ENCODE measurements around the gene KITLG. TPM values are rescaled to one million over a fixed set of nuclear protein-coding genes. Genes with fewer than 3 reads are reported as not detected.

KITLG gene
- total and polyA plus RNA-seq, 2 of the 8 experiments (the other 6 are each of a cell fraction or from before 2014, with no cell fraction given), result 1.3 to 7.8 TPM

DNA sequence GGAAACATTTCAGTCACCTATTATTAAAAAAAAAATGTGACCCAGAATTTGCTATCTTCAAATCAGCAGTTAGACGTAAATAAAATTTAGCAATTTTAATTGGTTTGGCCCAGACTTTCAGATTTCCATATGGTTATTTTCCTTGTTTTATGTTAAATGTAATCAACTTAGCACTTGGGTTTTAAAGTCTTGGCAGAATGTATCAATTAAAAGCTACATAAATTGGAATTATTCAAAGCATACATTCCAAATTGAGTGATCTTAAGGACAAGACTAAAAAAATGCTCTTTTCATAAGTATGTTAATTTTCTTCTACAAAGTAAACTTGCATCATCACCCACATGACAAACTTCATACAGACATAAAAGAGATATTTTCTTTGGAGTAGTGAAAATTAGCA is 3.4 kb downstream of the KITLG start (continued):
- TF ChIP-seq, protein P1, sequence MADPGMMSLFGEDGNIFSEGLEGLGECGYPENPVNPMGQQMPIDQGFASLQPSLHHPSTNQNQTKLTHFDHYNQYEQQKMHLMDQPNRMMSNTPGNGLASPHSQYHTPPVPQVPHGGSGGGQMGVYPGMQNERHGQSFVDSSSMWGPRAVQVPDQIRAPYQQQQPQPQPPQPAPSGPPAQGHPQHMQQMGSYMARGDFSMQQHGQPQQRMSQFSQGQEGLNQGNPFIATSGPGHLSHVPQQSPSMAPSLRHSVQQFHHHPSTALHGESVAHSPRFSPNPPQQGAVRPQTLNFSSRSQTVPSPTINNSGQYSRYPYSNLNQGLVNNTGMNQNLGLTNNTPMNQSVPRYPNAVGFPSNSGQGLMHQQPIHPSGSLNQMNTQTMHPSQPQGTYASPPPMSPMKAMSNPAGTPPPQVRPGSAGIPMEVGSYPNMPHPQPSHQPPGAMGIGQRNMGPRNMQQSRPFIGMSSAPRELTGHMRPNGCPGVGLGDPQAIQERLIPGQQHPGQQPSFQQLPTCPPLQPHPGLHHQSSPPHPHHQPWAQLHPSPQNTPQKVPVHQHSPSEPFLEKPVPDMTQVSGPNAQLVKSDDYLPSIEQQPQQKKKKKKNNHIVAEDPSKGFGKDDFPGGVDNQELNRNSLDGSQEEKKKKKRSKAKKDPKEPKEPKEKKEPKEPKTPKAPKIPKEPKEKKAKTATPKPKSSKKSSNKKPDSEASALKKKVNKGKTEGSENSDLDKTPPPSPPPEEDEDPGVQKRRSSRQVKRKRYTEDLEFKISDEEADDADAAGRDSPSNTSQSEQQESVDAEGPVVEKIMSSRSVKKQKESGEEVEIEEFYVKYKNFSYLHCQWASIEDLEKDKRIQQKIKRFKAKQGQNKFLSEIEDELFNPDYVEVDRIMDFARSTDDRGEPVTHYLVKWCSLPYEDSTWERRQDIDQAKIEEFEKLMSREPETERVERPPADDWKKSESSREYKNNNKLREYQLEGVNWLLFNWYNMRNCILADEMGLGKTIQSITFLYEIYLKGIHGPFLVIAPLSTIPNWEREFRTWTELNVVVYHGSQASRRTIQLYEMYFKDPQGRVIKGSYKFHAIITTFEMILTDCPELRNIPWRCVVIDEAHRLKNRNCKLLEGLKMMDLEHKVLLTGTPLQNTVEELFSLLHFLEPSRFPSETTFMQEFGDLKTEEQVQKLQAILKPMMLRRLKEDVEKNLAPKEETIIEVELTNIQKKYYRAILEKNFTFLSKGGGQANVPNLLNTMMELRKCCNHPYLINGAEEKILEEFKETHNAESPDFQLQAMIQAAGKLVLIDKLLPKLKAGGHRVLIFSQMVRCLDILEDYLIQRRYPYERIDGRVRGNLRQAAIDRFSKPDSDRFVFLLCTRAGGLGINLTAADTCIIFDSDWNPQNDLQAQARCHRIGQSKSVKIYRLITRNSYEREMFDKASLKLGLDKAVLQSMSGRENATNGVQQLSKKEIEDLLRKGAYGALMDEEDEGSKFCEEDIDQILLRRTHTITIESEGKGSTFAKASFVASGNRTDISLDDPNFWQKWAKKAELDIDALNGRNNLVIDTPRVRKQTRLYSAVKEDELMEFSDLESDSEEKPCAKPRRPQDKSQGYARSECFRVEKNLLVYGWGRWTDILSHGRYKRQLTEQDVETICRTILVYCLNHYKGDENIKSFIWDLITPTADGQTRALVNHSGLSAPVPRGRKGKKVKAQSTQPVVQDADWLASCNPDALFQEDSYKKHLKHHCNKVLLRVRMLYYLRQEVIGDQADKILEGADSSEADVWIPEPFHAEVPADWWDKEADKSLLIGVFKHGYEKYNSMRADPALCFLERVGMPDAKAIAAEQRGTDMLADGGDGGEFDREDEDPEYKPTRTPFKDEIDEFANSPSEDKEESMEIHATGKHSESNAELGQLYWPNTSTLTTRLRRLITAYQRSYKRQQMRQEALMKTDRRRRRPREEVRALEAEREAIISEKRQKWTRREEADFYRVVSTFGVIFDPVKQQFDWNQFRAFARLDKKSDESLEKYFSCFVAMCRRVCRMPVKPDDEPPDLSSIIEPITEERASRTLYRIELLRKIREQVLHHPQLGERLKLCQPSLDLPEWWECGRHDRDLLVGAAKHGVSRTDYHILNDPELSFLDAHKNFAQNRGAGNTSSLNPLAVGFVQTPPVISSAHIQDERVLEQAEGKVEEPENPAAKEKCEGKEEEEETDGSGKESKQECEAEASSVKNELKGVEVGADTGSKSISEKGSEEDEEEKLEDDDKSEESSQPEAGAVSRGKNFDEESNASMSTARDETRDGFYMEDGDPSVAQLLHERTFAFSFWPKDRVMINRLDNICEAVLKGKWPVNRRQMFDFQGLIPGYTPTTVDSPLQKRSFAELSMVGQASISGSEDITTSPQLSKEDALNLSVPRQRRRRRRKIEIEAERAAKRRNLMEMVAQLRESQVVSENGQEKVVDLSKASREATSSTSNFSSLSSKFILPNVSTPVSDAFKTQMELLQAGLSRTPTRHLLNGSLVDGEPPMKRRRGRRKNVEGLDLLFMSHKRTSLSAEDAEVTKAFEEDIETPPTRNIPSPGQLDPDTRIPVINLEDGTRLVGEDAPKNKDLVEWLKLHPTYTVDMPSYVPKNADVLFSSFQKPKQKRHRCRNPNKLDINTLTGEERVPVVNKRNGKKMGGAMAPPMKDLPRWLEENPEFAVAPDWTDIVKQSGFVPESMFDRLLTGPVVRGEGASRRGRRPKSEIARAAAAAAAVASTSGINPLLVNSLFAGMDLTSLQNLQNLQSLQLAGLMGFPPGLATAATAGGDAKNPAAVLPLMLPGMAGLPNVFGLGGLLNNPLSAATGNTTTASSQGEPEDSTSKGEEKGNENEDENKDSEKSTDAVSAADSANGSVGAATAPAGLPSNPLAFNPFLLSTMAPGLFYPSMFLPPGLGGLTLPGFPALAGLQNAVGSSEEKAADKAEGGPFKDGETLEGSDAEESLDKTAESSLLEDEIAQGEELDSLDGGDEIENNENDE (IDR thresholded peaks at IDR 0.05; ENCODE audit: insufficient replicate concordance, low read length), result no peak
- TF ChIP-seq, protein P2, sequence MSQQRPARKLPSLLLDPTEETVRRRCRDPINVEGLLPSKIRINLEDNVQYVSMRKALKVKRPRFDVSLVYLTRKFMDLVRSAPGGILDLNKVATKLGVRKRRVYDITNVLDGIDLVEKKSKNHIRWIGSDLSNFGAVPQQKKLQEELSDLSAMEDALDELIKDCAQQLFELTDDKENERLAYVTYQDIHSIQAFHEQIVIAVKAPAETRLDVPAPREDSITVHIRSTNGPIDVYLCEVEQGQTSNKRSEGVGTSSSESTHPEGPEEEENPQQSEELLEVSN (IDR thresholded peaks at IDR 0.05), result no peak
